Fibroblast of lung (primary cell): ENCODE data around the gene TBX1. TPM values are rescaled to one million over a fixed set of nuclear protein-coding genes. Genes with fewer than 3 reads are reported as not detected.

ENCODE experiments used
- DNase-seq, 2 donors: peaks; one replicate each; pipeline versions ENCODE4 v3.0.0 to v3.0.0-alpha.2; 2010; ENCODE audit warnings: low read depth in 2 of 2
- H2AFZ ChIP-seq: 2 replicates; pipeline ENCODE4 v1.5.1; 2012; ENCODE audit warnings: low read length, control low read depth, inconsistent platforms
- H3K27ac ChIP-seq: 2 replicates; pipeline ENCODE4 v1.5.1; 2011; ENCODE audit warnings: low read length, control low read depth; ENCODE audit not compliant: insufficient read depth
- H3K27me3 ChIP-seq: 2 replicates; pipeline ENCODE4 v1.5.1; 2011; ENCODE audit warnings: mild to moderate bottlenecking, low read length; ENCODE audit not compliant: control insufficient read depth, insufficient read depth
- H3K36me3 ChIP-seq: 2 replicates; pipeline ENCODE4 v1.5.1; 2011; ENCODE audit warnings: low read length; ENCODE audit not compliant: control insufficient read depth, insufficient read depth
- H3K4me1 ChIP-seq: 2 replicates; pipeline ENCODE4 v1.5.1; 2011; ENCODE audit warnings: low read length; ENCODE audit not compliant: control insufficient read depth, insufficient read depth; ENCODE audit errors: extremely low read depth
- H3K4me2 ChIP-seq: 2 replicates; pipeline ENCODE4 v1.5.1; 2011; ENCODE audit warnings: low read length, control low read depth; ENCODE audit not compliant: insufficient read depth; ENCODE audit errors: extremely low read depth
- H3K4me3 ChIP-seq, 4 experiments: fragments of 200-600 bp in 1 of 4; sonication (generic) in 1 of 4; replicated peaks in 1 of 4; 2 replicates each; pipeline ENCODE4 v1.5.1; 2011 to 2016; ENCODE audit warnings: low read length in 4 of 4, low read depth in 3 of 4, mild to moderate bottlenecking in 3 of 4, control low read depth in 2 of 4, inconsistent platforms in 1 of 4, mixed read lengths in 1 of 4; ENCODE audit not compliant: insufficient read depth in 1 of 4; ENCODE audit errors: control extremely low read depth in 1 of 4
- H3K79me2 ChIP-seq: 2 replicates; pipeline ENCODE4 v1.5.1; 2012; ENCODE audit warnings: mild to moderate bottlenecking, low read length, inconsistent platforms; ENCODE audit not compliant: control insufficient read depth, insufficient read depth
- H3K9ac ChIP-seq: 2 replicates; pipeline ENCODE4 v1.5.1; 2011; ENCODE audit warnings: mild to moderate bottlenecking, low read length, control low read depth; ENCODE audit not compliant: insufficient read depth
- H3K9me3 ChIP-seq: 2 replicates; pipeline ENCODE4 v1.5.1; 2012; ENCODE audit warnings: low read depth, low read length; ENCODE audit not compliant: control insufficient read depth, insufficient read depth
- H4K20me1 ChIP-seq: 2 replicates; pipeline ENCODE4 v1.5.1; 2011; ENCODE audit warnings: low read length; ENCODE audit not compliant: control insufficient read depth, insufficient read depth; ENCODE audit errors: extremely low read depth
- CTCF ChIP-seq, 2 donors: IDR thresholded peaks in 1 of 2; conservative IDR thresholded peaks in 1 of 2; 1 replicate in 1 of 2; 2 replicates in 1 of 2; pipeline ENCODE4 v1.5.1; 2011 to 2012; ENCODE audit warnings: low read length in 2 of 2, control low read depth in 1 of 2, inconsistent platforms in 1 of 2, low read depth in 1 of 2, mild to moderate bottlenecking in 1 of 2
- EZH2 ChIP-seq: IDR thresholded peaks from 2 replicates; pipeline ENCODE4 v1.5.1; 2012; ENCODE audit warnings: low read length, control low read depth, mild to moderate bottlenecking; ENCODE audit errors: missing control alignments
- polyA plus RNA-seq, 2 donors: library from polyadenylated mRNA; depleted of rRNA in 1 of 2; stranded (reverse) in 1 of 2; unstranded in 1 of 2; fragments of >200 nt; gene quantifications; 2 replicates each; pipeline ENCODE4 v1.2.1, GENCODE V29; 2011 to 2012; ENCODE audit warnings: missing spikeins in 1 of 2
- total RNA-seq: library from RNA; depleted of rRNA; stranded (reverse); fragments of >200 nt; gene quantifications from 2 replicates; pipeline ENCODE4 v1.2.1, GENCODE V29; 2014

Gene TBX1
- total and polyA plus RNA-seq, 2 donors (not counting 1 experiment from before 2014, with no cell fraction given) = not detected

- H3K27me3 ChIP-seq = no peaks in the 10 kb centered on the region
- no peaks in the 10 kb centered on the region for H3K36me3 ChIP-seq
- no peak overlapping the region for H2AFZ ChIP-seq
- no peak overlapping the region for H3K27ac ChIP-seq
- no peak overlapping the region for H3K4me2 ChIP-seq
- no peaks in the 10 kb centered on the region for H3K9me3 ChIP-seq
- H4K20me1 ChIP-seq = no peaks in the 10 kb centered on the region
- DNase-seq = no peak
- no peaks in the 10 kb centered on the region for H3K4me1 ChIP-seq
- H3K79me2 ChIP-seq = no peaks in the 10 kb centered on the region
- TF ChIP-seq CTCF (conservative IDR thresholded peaks at IDR 0.05 in 1 of 2, IDR thresholded peaks at IDR 0.05 in 1 of 2; ENCODE audit: low read depth in 1 of 2, low read length in 2 of 2) = no peak
- no peak for TF ChIP-seq EZH2
- H3K4me3 ChIP-seq = no peak overlapping the region
- no peak overlapping the region for H3K9ac ChIP-seq
Measured at GRCh38 chr22:19815823-19816290, 55.3 kb downstream of the TBX1 start.

- no peak for TF ChIP-seq CTCF (conservative IDR thresholded peaks at IDR 0.05 in 1 of 2, IDR thresholded peaks at IDR 0.05 in 1 of 2; ENCODE audit: low read depth in 1 of 2, low read length in 2 of 2)
- no peak for TF ChIP-seq EZH2
- Histone ChIP-seq H3K36me3 (no peaks in the 10 kb centered on the region), H3K4me1 (no peaks in the 10 kb centered on the region), H3K4me3 (no peak overlapping the region), H2AFZ (no peak overlapping the region), H3K4me2 (no peak overlapping the region), H3K79me2 (no peaks in the 10 kb centered on the region), H3K9ac (no peak overlapping the region), H3K27ac (no peak overlapping the region), H3K9me3 (no peaks in the 10 kb centered on the region), H3K27me3 (no peaks in the 10 kb centered on the region), H4K20me1 (no peaks in the 10 kb centered on the region)
- no peak for DNase-seq
Measured at GRCh38 chr22:19816372-19817119, 56.0 kb downstream of the TBX1 start.

Other genes starting within 250 kb of the TBX1 start
- 0.33 and 0.51 TPM in 2 replicates for gene CLDN5, start 236.4 kb upstream of the TBX1 start, total RNA-seq
- not detected in 2 replicates for gene CLDN5, start 236.4 kb upstream of the TBX1 start, polyA plus RNA-seq
- 19.8 and 25.8 TPM in 2 replicates for gene SEPTIN5, start 46.3 kb upstream of the TBX1 start, total RNA-seq
- gene SEPTIN5, start 46.3 kb upstream of the TBX1 start, polyA plus RNA-seq = 10.8 and 14.5 TPM in 2 replicates
- gene GP1BB, start 37.2 kb upstream of the TBX1 start, total RNA-seq = 1.8 and 2.1 TPM in 2 replicates
- 0.20 and 0.50 TPM in 2 replicates for gene GP1BB, start 37.2 kb upstream of the TBX1 start, polyA plus RNA-seq
- 6.4 and 7.8 TPM in 2 replicates for gene GNB1L, start 94.1 kb downstream of the TBX1 start, total RNA-seq
- gene GNB1L, start 94.1 kb downstream of the TBX1 start, polyA plus RNA-seq = 1.4 and 2.1 TPM in 2 replicates
- 7.3 and 7.7 TPM in 2 replicates for gene RTL10, start 94.1 kb downstream of the TBX1 start, total RNA-seq
- 5.6 and 6.5 TPM in 2 replicates for gene RTL10, start 94.1 kb downstream of the TBX1 start, polyA plus RNA-seq
- 192 and 305 TPM in 2 replicates for gene COMT, start 181.0 kb downstream of the TBX1 start, total RNA-seq
- 150 and 208 TPM in 2 replicates for gene COMT, start 181.0 kb downstream of the TBX1 start, polyA plus RNA-seq
- gene TXNRD2, start 181.0 kb downstream of the TBX1 start, total RNA-seq = 18.2 and 30.7 TPM in 2 replicates
- gene TXNRD2, start 181.0 kb downstream of the TBX1 start, polyA plus RNA-seq = 13.2 and 19.7 TPM in 2 replicates